ENCODE results near the gene NRBF2.

DNA sequence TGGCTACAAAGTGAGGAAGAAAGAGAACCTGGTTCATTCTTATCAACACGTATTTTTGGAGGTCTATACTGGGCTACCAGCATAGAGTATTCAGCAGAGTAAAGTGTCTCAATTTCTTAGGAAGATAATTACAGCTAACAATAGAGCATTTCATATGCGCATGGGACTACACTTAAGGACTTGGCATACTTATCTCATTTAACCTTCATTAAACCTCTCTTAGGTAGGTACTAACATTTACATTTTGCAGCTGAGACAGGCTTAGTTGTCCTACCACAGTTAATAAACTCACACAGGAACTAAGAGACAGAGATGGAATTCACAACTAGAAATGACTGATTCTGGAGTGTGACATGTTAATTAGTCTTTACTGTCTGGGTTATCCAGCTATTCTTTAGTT lies 66.6 kb downstream of the NRBF2 start:
- TF ChIP-seq, protein P1, sequence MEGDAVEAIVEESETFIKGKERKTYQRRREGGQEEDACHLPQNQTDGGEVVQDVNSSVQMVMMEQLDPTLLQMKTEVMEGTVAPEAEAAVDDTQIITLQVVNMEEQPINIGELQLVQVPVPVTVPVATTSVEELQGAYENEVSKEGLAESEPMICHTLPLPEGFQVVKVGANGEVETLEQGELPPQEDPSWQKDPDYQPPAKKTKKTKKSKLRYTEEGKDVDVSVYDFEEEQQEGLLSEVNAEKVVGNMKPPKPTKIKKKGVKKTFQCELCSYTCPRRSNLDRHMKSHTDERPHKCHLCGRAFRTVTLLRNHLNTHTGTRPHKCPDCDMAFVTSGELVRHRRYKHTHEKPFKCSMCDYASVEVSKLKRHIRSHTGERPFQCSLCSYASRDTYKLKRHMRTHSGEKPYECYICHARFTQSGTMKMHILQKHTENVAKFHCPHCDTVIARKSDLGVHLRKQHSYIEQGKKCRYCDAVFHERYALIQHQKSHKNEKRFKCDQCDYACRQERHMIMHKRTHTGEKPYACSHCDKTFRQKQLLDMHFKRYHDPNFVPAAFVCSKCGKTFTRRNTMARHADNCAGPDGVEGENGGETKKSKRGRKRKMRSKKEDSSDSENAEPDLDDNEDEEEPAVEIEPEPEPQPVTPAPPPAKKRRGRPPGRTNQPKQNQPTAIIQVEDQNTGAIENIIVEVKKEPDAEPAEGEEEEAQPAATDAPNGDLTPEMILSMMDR (IDR thresholded peaks at IDR 0.05) = no peak
- TF ChIP-seq POLR2A (IDR thresholded peaks at IDR 0.05) = no peak
